Bronchial epithelial cell (primary cell): ENCODE data around the gene KIAA1217. TPM values are rescaled to one million over a fixed set of nuclear protein-coding genes. Genes with fewer than 3 reads are reported as not detected.
A peak's percentile ranks its signal among the peaks of the same experiment; 100 is the strongest.

Experiments
- DNase-seq: peaks from one replicate; pipeline ENCODE4 v3.0.0-alpha.2; 2010; ENCODE audit warnings: low read depth
- FAIRE-seq: peaks from 2 replicates; lab custom pipeline; 2011; peaks lifted over from hg19 to GRCh38; lab: Jason Lieb, UNC
- H3K27me3 ChIP-seq: 2 replicates; pipeline ENCODE4 v1.5.1; 2011; ENCODE audit warnings: low read length; ENCODE audit not compliant: control insufficient read depth, insufficient read depth
- H3K36me3 ChIP-seq: 2 replicates; pipeline ENCODE4 v1.5.1; 2011; ENCODE audit warnings: low read length; ENCODE audit not compliant: control insufficient read depth, insufficient read depth
- H3K4me3 ChIP-seq: 2 replicates; pipeline ENCODE4 v1.5.1; 2011; ENCODE audit warnings: mild to moderate bottlenecking, low read depth, low read length, control low read depth
- total RNA-seq: library from RNA; depleted of rRNA; stranded (reverse); fragments of >200 nt; gene quantifications from 2 replicates; pipeline ENCODE4 v1.2.1, GENCODE V29; 2014
- TF ChIP-seq, protein P1 (sequence below): IDR thresholded peaks from 2 replicates; pipeline ENCODE4 v1.5.1; 2011; ENCODE audit warnings: mild to moderate bottlenecking, moderate library complexity, low read length, control low read depth, inconsistent platforms; ENCODE audit not compliant: insufficient read depth, severe bottlenecking

Gene KIAA1217
- total RNA-seq, 1 donor from 2014 or later: 3.4 TPM

DNA sequence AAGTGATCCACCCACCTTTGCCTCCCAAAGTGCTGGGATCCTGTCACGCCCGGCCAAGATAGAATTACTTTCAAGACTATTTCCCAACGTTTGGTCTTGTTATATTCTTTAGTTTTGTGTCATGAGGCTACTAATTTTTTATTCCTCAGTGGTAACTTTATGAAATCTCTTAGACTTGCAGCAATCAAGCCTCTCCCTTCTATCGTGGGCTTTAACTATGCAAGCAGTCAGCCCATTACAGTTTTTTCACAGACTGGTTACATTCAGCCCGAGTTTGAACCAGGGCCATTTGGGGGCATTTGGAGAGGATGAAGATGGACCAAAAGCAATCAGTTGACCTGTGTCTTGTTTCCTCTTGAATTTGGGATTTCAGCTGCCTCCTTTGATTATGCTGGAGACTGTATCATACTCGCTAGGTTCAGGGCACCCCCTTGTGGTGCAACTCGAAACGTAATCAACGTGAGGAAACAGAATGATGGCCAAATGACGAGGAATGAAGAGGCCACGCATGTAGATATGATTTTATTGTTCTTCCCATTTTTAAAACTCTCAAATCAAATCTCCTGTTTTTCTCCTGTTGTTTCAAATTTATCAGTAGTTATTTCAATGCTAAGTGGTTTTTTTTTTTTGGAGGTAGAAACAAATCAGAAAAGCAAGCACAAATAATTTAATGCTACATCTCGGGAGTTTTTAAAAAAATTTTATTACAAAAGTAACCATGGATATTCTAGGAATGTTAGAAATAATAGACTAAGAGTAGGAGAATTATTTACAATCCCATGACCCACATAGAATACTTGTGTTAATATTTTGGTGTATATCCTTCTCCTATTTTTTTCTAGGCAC is 151.6 kb downstream of the KIAA1217 start:
- DNase-seq: peak; percentile 72
- Histone ChIP-seq H3K4me3 (no peak overlapping the region), H3K27me3 (no peaks in the 10 kb centered on the region), H3K36me3 (peaks cover 3% of the 10 kb centered on the region)
- peak; percentile 94 for FAIRE-seq
- TF ChIP-seq, protein P1, sequence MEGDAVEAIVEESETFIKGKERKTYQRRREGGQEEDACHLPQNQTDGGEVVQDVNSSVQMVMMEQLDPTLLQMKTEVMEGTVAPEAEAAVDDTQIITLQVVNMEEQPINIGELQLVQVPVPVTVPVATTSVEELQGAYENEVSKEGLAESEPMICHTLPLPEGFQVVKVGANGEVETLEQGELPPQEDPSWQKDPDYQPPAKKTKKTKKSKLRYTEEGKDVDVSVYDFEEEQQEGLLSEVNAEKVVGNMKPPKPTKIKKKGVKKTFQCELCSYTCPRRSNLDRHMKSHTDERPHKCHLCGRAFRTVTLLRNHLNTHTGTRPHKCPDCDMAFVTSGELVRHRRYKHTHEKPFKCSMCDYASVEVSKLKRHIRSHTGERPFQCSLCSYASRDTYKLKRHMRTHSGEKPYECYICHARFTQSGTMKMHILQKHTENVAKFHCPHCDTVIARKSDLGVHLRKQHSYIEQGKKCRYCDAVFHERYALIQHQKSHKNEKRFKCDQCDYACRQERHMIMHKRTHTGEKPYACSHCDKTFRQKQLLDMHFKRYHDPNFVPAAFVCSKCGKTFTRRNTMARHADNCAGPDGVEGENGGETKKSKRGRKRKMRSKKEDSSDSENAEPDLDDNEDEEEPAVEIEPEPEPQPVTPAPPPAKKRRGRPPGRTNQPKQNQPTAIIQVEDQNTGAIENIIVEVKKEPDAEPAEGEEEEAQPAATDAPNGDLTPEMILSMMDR: peak; percentile 69

DNA sequence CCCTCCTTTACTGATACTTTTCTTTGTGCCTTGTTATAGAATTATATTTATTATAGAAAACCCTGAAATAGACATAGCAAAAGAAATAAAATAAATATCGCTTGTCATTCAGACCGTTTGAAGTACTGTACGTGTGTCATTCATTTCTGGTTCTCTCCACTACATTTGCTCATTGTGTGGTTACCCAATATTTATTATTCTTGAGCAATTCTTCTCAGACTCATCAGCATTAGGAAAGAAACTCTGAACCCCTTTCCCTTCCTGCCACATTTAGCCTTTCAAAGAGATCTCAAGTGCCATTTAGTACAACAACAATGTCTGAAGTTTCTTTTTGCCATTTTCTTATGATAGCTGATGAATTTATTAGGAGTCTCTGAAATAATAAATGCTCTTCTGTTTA is 154.1 kb downstream of the KIAA1217 start:
- DNase-seq: peak; percentile 85
- Histone ChIP-seq H3K4me3 (no peak overlapping the region), H3K36me3 (peaks cover 3% of the 10 kb centered on the region), H3K27me3 (no peaks in the 10 kb centered on the region)
- FAIRE-seq: no peak
- TF ChIP-seq, protein P1: no peak

DNA sequence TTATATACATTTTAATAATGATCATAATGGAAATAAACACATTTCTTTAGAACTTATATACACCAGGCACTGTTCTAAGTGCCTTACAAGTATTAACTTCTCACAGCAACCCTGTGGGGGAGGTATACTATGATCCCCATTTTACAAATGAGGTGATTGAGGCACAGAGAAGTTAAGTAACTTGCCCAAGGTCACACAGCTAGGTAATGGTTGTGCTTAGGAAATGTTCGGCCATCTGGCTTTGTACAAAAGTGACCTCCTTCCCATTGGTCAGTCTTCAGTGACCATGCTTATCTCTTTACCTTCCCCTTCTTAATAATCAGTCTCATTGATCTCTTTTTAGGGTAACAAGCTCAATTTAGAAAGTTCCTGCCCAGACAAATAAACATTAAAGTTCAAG is 158.8 kb downstream of the KIAA1217 start:
- H3K27me3 ChIP-seq: no peaks in the 10 kb centered on the region
- no peak for DNase-seq

DNA sequence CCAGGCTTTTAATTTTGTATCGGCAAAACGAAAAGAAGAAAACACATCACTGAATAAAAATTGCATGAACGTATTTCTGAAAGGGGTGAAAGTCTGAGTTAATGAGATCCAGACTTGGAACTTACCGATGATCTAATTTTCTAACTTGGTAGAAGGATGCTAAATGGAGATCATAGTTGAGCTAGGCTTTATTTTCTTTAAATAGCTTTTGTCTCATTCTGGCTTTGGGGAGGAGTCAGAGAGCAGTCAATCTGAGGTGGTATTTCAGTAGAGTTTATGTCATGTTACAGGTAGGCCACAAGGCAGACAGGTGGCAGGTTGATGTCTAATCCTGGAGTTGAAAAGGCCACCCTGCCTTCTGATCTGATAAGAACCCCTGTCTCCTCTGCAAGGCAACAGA is 161.9 kb downstream of the KIAA1217 start:
- Histone ChIP-seq H3K4me3 (no peak overlapping the region), H3K27me3 (no peaks in the 10 kb centered on the region), H3K36me3 (peaks cover 4% of the 10 kb centered on the region)
- TF ChIP-seq, protein P1: no peak
- DNase-seq: no peak
- FAIRE-seq: no peak

More for the DNA sequence above, 158.8 kb downstream of the KIAA1217 start:
- no peak overlapping the region for H3K4me3 ChIP-seq
- FAIRE-seq: no peak
- TF ChIP-seq, protein P1: no peak
- H3K36me3 ChIP-seq: peaks cover 2% of the 10 kb centered on the region

DNA sequence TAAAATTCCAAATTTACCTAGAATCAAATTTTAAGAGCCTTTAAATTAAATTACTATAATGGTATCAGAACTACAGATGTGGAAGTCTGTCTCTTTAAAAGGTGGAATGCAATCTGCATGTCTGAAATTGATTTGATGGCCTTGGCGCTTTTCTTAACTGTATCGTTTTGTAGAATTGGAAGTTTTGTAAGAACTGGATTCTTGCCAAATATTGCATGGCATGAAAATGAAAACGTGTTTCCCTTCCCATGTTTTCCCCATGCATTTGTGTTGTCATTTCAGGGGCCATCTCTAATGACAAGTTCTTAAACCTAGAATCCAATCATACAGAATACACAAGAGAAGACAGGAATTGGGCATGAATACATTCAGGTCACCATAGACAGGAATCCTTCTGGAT is 162.5 kb downstream of the KIAA1217 start:
- H3K27me3 ChIP-seq: no peaks in the 10 kb centered on the region
- H3K4me3 ChIP-seq: no peak overlapping the region
- DNase-seq (no peak), FAIRE-seq (no peak)
- peaks cover 4% of the 10 kb centered on the region for H3K36me3 ChIP-seq
- TF ChIP-seq, protein P1: no peak
